Adrenal gland (tissue), 12 donors: ENCODE measurements around the gene ZNF655. TPM values are rescaled to one million over a fixed set of nuclear protein-coding genes. Genes with fewer than 3 reads are reported as not detected.

ENCODE experiments used
- DNase-seq, 7 donors: peaks; one replicate each; pipeline ENCODE4 v3.0.0-alpha.2; 2019 to 2020
- H3K27ac ChIP-seq, 5 donors: fragments of 200-600 bp; sonication (generic) in 4 of 5; 1 replicate in 3 of 5; 2 replicates in 2 of 5; pipeline versions ENCODE4 v1.5.1 to v1.8.0; 2016 to 2020; ENCODE audit warnings: mild to moderate bottlenecking in 1 of 5
- H3K27me3 ChIP-seq: fragments of 200-600 bp; 2 replicates; pipeline ENCODE4 v1.8.0; 2021
- H3K36me3 ChIP-seq, 2 donors: fragments of 200-600 bp; replicated peaks in 1 of 2; 1 replicate in 1 of 2; 2 replicates in 1 of 2; pipeline versions ENCODE4 v1.5.1 to v1.8.0; 2018 to 2022
- H3K4me1 ChIP-seq, 2 donors: fragments of 200-600 bp; replicated peaks in 1 of 2; 1 replicate in 1 of 2; 2 replicates in 1 of 2; pipeline versions ENCODE4 v1.5.1 to v1.8.0; 2018 to 2021
- H3K4me3 ChIP-seq, 4 donors: fragments of 200-600 bp; sonication (generic) in 3 of 4; one replicate each; pipeline ENCODE4 v1.5.1; 2016 to 2018
- H3K9me3 ChIP-seq, 3 donors: fragments of 200-600 bp; sonication (generic) in 1 of 3; replicated peaks in 1 of 3; 1 replicate in 2 of 3; 2 replicates in 1 of 3; pipeline versions ENCODE4 v1.5.1 to v1.8.0; 2016 to 2021
- POLR2A ChIP-seq, 2 donors: fragments of 450-650 bp; IDR thresholded peaks; one replicate each; pipeline ENCODE4 v1.6.1; 2017; ENCODE audit warnings: antibody characterized with exemption in 2 of 2, mild to moderate bottlenecking in 2 of 2, moderate library complexity in 1 of 2
- WGBS, 4 donors: extraction: QIAGEN DNeasy Blood & Tissue Kit in 2 of 4; methylation state at CpG; one replicate each; pipeline versions ENCODE4 v1.1.5 to v1.1.7; 2013 to 2017; 5-methylcytosine and 5-hydroxymethylcytosine counted together
- intact Hi-C, 2 donors: fragments of 100-400 bp; cut with DNase I; formaldehyde crosslinking; loops; one replicate each; pipeline versions ENCODE4 v1.14.1 to v1.15.0; 2022 to 2023
- polyA plus RNA-seq, 3 donors: library from polyadenylated mRNA; stranded (reverse); fragments of 200-250 nt in 2 of 3; fragments of 350-450 nt in 1 of 3; fragmentation: Illumina TruSeq in 1 of 3; extraction: RNeasy Lipid Tissue Mini Kit (QIAGEN cat#74804) in 1 of 3; gene quantifications; one replicate each; pipeline ENCODE4 v1.2.3, GENCODE V29; 2013 to 2014
- total RNA-seq, 9 donors: library from RNA; depleted of rRNA in 4 of 9; stranded (reverse); fragments of >200 nt in 4 of 9; fragments of 120-200 nt in 1 of 9; fragmentation: NEBNext Ultra II Directional in 1 of 9; extraction: Animal tissue kit (Norgen Biotek cat#: 25700) in 1 of 9; gene quantifications; one replicate each; pipeline versions ENCODE4 v1.1.0 to v1.2.4, GENCODE V29; 2013 to 2023
- TF ChIP-seq, protein P1 (sequence below), 6 experiments: fragments of 450-650 bp in 4 of 6; fragments of 200-600 bp in 2 of 6; sonication (generic) in 1 of 6; IDR thresholded peaks; 1 replicate in 5 of 6; 2 replicates in 1 of 6; pipeline versions ENCODE4 v1.5.1 to v1.8.0; 2016 to 2021; ENCODE audit warnings: antibody characterized with exemption in 6 of 6, mild to moderate bottlenecking in 2 of 6, moderate library complexity in 1 of 6
- donor health status: healthy with polysubstance abuse.
- donor health status: Bipolar disorder and iron deficiency.
- donor health status: DM: yes; HTN: yes; CAD: no.
- donor health status: DM: no; HTN: no; CAD: no.
- donor health status: DM: no; HTN: no; CAD: no.
- donor health status: DM: yes; HTN: yes; CAD: no.

ZNF655 gene
- total and polyA plus RNA-seq, 12 donors, result 37.6 to 132 (median 62.7) TPM

- peaks cover 0 to 99% of the 10 kb centered on the region in 2 donors for H3K36me3 ChIP-seq
- H3K9me3 ChIP-seq, result no peaks in the 10 kb centered on the region
- H3K4me1 ChIP-seq, result peaks cover 0 to 1% of the 10 kb centered on the region in 2 donors
- no peak for TF ChIP-seq POLR2A (IDR thresholded peaks at IDR 0.05)
- TF ChIP-seq, protein P1, sequence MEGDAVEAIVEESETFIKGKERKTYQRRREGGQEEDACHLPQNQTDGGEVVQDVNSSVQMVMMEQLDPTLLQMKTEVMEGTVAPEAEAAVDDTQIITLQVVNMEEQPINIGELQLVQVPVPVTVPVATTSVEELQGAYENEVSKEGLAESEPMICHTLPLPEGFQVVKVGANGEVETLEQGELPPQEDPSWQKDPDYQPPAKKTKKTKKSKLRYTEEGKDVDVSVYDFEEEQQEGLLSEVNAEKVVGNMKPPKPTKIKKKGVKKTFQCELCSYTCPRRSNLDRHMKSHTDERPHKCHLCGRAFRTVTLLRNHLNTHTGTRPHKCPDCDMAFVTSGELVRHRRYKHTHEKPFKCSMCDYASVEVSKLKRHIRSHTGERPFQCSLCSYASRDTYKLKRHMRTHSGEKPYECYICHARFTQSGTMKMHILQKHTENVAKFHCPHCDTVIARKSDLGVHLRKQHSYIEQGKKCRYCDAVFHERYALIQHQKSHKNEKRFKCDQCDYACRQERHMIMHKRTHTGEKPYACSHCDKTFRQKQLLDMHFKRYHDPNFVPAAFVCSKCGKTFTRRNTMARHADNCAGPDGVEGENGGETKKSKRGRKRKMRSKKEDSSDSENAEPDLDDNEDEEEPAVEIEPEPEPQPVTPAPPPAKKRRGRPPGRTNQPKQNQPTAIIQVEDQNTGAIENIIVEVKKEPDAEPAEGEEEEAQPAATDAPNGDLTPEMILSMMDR (IDR thresholded peaks at IDR 0.05), result no peak
- peak in 1 of 7 donors; percentile 45 for DNase-seq
- WGBS, 4 donors, result 89 to 93% (median 90%) methylated on average over 8 to 9 of the region's 9 CpGs
- no peaks in the 10 kb centered on the region for H3K27me3 ChIP-seq
- intact Hi-C loops, result no loop called here
- H3K4me3 ChIP-seq, result no peak overlapping the region
- no peak overlapping the region for H3K27ac ChIP-seq
Measured at GRCh38 chr7:99623702-99624447, 65.4 kb downstream of the ZNF655 start.

GRCh38 chr7:99624484-99624883 lies 66.0 kb downstream of the ZNF655 start:
- intact Hi-C loops, result no loop called here
- TF ChIP-seq, protein P1 (IDR thresholded peaks at IDR 0.05), result no peak
- no peak for TF ChIP-seq POLR2A (IDR thresholded peaks at IDR 0.05)
- no peaks in the 10 kb centered on the region for H3K4me1 ChIP-seq
- DNase-seq, result peak in 2 of 7 donors; percentile 8 to 47
- peaks cover 0 to 99% of the 10 kb centered on the region in 2 donors for H3K36me3 ChIP-seq
- no peaks in the 10 kb centered on the region for H3K9me3 ChIP-seq
- H3K4me3 ChIP-seq, result no peak overlapping the region
- H3K27me3 ChIP-seq, result no peaks in the 10 kb centered on the region
- 85 to 97% (median 88%) methylated on average over 16 of the region's 16 CpGs for WGBS, 4 donors
- H3K27ac ChIP-seq, result no peak overlapping the region

DNA sequence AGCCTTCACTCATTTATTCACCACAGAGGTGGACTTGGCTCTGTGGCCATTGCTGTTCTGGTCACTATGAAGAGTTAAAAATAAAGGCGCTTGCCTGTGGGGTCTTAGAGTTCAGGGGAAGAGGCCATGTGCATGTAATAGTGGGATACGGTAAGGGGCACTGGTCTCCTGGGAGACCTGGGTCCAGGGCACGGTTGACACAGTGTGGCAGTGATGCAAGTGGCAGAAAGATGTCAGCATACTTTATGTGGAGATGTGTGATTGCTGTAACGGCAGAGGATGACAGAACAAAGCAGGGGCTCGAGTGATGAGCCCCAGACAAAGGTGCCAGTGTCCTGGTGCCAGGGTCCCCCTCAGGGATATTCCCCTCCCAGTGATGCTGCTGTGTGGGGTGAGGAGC lies 66.9 kb downstream of the ZNF655 start:
- Histone ChIP-seq H3K27me3 (no peaks in the 10 kb centered on the region), H3K4me1 (no peaks in the 10 kb centered on the region), H3K36me3 (peaks cover 0 to 99% of the 10 kb centered on the region in 2 donors), H3K4me3 (no peak overlapping the region), H3K9me3 (no peaks in the 10 kb centered on the region), H3K27ac (no peak overlapping the region)
- WGBS, 4 donors, result 79 to 90% (median 81%) methylated on average over 5 of the region's 5 CpGs
- intact Hi-C loops, result no loop called here
- TF ChIP-seq, protein P1 (IDR thresholded peaks at IDR 0.05), result no peak
- no peak for TF ChIP-seq POLR2A (IDR thresholded peaks at IDR 0.05)
- peak in 1 of 7 donors; percentile 33 for DNase-seq

DNA sequence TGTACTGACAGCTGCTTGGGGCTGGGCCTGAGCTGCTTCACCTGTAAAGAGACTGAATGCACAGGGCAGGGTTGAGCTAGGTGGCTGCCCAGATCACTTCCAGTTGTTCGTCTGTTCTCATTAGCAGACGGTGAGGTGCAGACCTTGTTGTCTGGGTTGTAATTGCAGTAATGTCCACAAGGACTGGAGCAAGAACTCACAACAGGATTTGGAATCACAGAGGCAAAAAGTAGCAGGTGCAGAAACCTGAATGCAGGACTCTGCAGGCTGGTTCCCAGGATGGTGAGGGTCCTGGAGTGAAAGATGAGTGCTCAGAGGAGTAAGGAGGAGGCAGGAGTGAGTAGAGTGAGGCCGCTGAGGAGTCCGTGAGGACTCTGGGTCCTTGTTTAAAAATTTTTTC lies 67.5 kb downstream of the ZNF655 start:
- Histone ChIP-seq H3K27ac (no peak overlapping the region), H3K36me3 (peaks cover 0 to 99% of the 10 kb centered on the region in 2 donors), H3K4me3 (no peak overlapping the region), H3K4me1 (no peaks in the 10 kb centered on the region), H3K27me3 (no peaks in the 10 kb centered on the region), H3K9me3 (no peaks in the 10 kb centered on the region)
- no peak for DNase-seq
- TF ChIP-seq, protein P1 (IDR thresholded peaks at IDR 0.05), result no peak
- no peak for TF ChIP-seq POLR2A (IDR thresholded peaks at IDR 0.05)
- intact Hi-C loops, result no loop called here
- 85 to 94% (median 89%) methylated on average over 4 of the region's 4 CpGs for WGBS, 4 donors

Other genes with a start within 250 kb of the ZNF655 start
- gene ARPC1A, start 232.7 kb upstream of the ZNF655 start, total RNA-seq, result 100 to 1,000 TPM; 118 to 173 (median 134) TPM
- gene ARPC1A, start 232.7 kb upstream of the ZNF655 start, polyA plus RNA-seq, result 100 to 1,000 TPM; 161 to 214 (median 199) TPM
- 100 to 1,000 TPM in 5 of 9 donors, 10 to 100 TPM in 4; 74.3 to 353 (median 103) TPM for gene ARPC1B, start 183.9 kb upstream of the ZNF655 start, total RNA-seq
- gene ARPC1B, start 183.9 kb upstream of the ZNF655 start, polyA plus RNA-seq, result 10 to 100 TPM; 57.2 to 97.9 (median 90.7) TPM
- 100 to 1,000 TPM in 1 of 9 donors, 10 to 100 TPM in 8; 43.6 to 126 (median 89.3) TPM for gene PDAP1, start 150.0 kb upstream of the ZNF655 start, total RNA-seq
- gene PDAP1, start 150.0 kb upstream of the ZNF655 start, polyA plus RNA-seq, result 100 to 1,000 TPM in 1 of 3 donors, 10 to 100 TPM in 2; 87.8 to 187 (median 95.8) TPM
- 100 to 1,000 TPM in 2 of 9 donors, 10 to 100 TPM in 7; 59.0 to 129 (median 76.7) TPM for gene BUD31, start 149.7 kb upstream of the ZNF655 start, total RNA-seq
- 100 to 1,000 TPM; 141 to 287 (median 208) TPM for gene BUD31, start 149.7 kb upstream of the ZNF655 start, polyA plus RNA-seq
- 1 to 10 TPM; 4.5 to 9.2 (median 6.1) TPM for gene PTCD1, start 119.8 kb upstream of the ZNF655 start, total RNA-seq
- 1 to 10 TPM; 2.5 to 6.5 (median 3.6) TPM for gene PTCD1, start 119.8 kb upstream of the ZNF655 start, polyA plus RNA-seq
- gene CPSF4, start 119.7 kb upstream of the ZNF655 start, total RNA-seq, result 10 to 100 TPM; 21.8 to 40.5 (median 27.7) TPM
- 10 to 100 TPM; 16.0 to 40.1 (median 38.0) TPM for gene CPSF4, start 119.7 kb upstream of the ZNF655 start, polyA plus RNA-seq
- 1,000 to 10,000 TPM in 2 of 9 donors, 100 to 1,000 TPM in 7; 281 to 1,322 (median 354) TPM for gene ATP5MF, start 92.5 kb upstream of the ZNF655 start, total RNA-seq
- 1,000 to 10,000 TPM in 1 of 3 donors, 100 to 1,000 TPM in 2; 816 to 1,527 (median 908) TPM for gene ATP5MF, start 92.5 kb upstream of the ZNF655 start, polyA plus RNA-seq
- gene ZNF789, start 85.8 kb upstream of the ZNF655 start, total RNA-seq, result 10 to 100 TPM in 2 of 9 donors, 1 to 10 TPM in 7; 1.5 to 14.6 (median 6.6) TPM
- gene ZNF789, start 85.8 kb upstream of the ZNF655 start, polyA plus RNA-seq, result 10 to 100 TPM; 11.7 to 22.8 (median 18.0) TPM
- 10 to 100 TPM; 11.8 to 29.5 (median 23.3) TPM for gene ZNF394, start 58.4 kb upstream of the ZNF655 start, total RNA-seq
- gene ZNF394, start 58.4 kb upstream of the ZNF655 start, polyA plus RNA-seq, result 10 to 100 TPM; 10.5 to 31.0 (median 18.5) TPM
- 10 to 100 TPM in 1 of 9 donors, 1 to 10 TPM in 8; 7.3 to 18.5 (median 9.1) TPM for gene ZKSCAN5, start 54.0 kb upstream of the ZNF655 start, total RNA-seq
- gene ZKSCAN5, start 54.0 kb upstream of the ZNF655 start, polyA plus RNA-seq, result 10 to 100 TPM in 1 of 3 donors, 1 to 10 TPM in 2; 4.5 to 12.1 (median 6.1) TPM
- gene FAM200A, start 6.5 kb upstream of the ZNF655 start, total RNA-seq, result 10 to 100 TPM in 1 of 9 donors, 1 to 10 TPM in 8; 4.0 to 10.4 (median 6.5) TPM
- 10 to 100 TPM in 1 of 3 donors, 1 to 10 TPM in 2; 5.6 to 10.7 (median 9.3) TPM for gene FAM200A, start 6.5 kb upstream of the ZNF655 start, polyA plus RNA-seq
- 1 to 10 TPM in 8 of 9 donors, under 1 TPM in 1; 0.52 to 4.9 (median 1.9) TPM for gene TMEM225B, start 39.6 kb downstream of the ZNF655 start, total RNA-seq
- 1 to 10 TPM; 1.4 to 2.7 (median 2.1) TPM for gene TMEM225B, start 39.6 kb downstream of the ZNF655 start, polyA plus RNA-seq
- gene ZSCAN25, start 58.3 kb downstream of the ZNF655 start, total RNA-seq, result 10 to 100 TPM; 11.0 to 18.4 (median 14.1) TPM
- 1 to 10 TPM; 5.4 to 7.9 (median 6.0) TPM for gene ZSCAN25, start 58.3 kb downstream of the ZNF655 start, polyA plus RNA-seq
- 10 to 100 TPM in 7 of 9 donors, 1 to 10 TPM in 2; 4.1 to 92.7 (median 34.7) TPM for gene CYP3A5, start 121.4 kb downstream of the ZNF655 start, total RNA-seq
- gene CYP3A5, start 121.4 kb downstream of the ZNF655 start, polyA plus RNA-seq, result 10 to 100 TPM in 2 of 3 donors, 1 to 10 TPM in 1; 10.0 to 80.0 (median 55.3) TPM
- 1 to 10 TPM in 4 of 9 donors, under 1 TPM in 2, not detected in 3; 0.27 to 3.0 (median 1.3) TPM for gene CYP3A7, start 176.6 kb downstream of the ZNF655 start, total RNA-seq
- gene CYP3A7, start 176.6 kb downstream of the ZNF655 start, polyA plus RNA-seq, result under 1 TPM; 0.09 to 0.32 (median 0.20) TPM
- 10 to 100 TPM in 2 of 9 donors, 1 to 10 TPM in 3, under 1 TPM in 4; 0.14 to 34.6 (median 1.4) TPM for gene CYP3A4, start 225.5 kb downstream of the ZNF655 start, total RNA-seq
- 1 to 10 TPM in 1 of 3 donors, under 1 TPM in 2; 0.33 to 1.8 (median 0.57) TPM for gene CYP3A4, start 225.5 kb downstream of the ZNF655 start, polyA plus RNA-seq